GM12864 (cell line): Measurements from ENCODE around the gene ABCD1.

ENCODE experiments used
- DNase-seq: peaks from one replicate; pipeline ENCODE4 v3.0.0-alpha.2; 2011; ENCODE audit warnings: low read depth
- H3K4me3 ChIP-seq: 2 replicates; pipeline ENCODE4 v1.5.1; 2011; ENCODE audit warnings: mild to moderate bottlenecking, low read depth, low read length, control low read depth
- TF ChIP-seq, protein P1 (sequence below): IDR thresholded peaks from 2 replicates; pipeline ENCODE4 v1.5.1; 2011; ENCODE audit warnings: low read depth, mild to moderate bottlenecking, moderate library complexity, low read length, control low read depth, inconsistent platforms; ENCODE audit errors: missing control alignments

The ABCD1 gene

DNA sequence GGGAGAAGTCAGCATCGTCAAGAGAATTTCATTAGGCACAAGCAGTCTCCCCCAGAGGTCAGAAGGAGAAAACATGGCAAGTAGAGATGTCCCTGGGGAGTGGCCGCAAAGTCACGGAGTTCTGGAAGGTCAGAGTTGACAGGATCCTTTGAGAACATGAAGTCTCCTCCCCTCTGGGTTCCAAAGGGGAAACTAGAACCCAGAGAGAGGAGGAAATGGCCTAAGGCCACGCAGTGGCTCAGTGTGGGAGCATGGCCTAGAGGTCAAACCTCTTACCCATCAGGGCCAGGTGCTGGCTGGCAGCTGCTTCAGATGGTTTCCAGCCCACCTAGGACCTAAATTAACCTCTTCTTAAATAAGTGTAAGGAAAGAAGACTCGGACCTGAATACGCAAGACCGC lies 68.6 kb downstream of the ABCD1 start:
- TF ChIP-seq, protein P1, sequence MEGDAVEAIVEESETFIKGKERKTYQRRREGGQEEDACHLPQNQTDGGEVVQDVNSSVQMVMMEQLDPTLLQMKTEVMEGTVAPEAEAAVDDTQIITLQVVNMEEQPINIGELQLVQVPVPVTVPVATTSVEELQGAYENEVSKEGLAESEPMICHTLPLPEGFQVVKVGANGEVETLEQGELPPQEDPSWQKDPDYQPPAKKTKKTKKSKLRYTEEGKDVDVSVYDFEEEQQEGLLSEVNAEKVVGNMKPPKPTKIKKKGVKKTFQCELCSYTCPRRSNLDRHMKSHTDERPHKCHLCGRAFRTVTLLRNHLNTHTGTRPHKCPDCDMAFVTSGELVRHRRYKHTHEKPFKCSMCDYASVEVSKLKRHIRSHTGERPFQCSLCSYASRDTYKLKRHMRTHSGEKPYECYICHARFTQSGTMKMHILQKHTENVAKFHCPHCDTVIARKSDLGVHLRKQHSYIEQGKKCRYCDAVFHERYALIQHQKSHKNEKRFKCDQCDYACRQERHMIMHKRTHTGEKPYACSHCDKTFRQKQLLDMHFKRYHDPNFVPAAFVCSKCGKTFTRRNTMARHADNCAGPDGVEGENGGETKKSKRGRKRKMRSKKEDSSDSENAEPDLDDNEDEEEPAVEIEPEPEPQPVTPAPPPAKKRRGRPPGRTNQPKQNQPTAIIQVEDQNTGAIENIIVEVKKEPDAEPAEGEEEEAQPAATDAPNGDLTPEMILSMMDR: no peak
- no peak for DNase-seq
- H3K4me3 ChIP-seq: peak overlapping the region; percentile 85
